ENCODE data around the gene TRDN.
"Not testable (repeated sequence)": the region's sequence is repeated elsewhere in the genome, so short reads cannot be mapped to it uniquely, and the experiment has no call there.

TRDN gene

DNA sequence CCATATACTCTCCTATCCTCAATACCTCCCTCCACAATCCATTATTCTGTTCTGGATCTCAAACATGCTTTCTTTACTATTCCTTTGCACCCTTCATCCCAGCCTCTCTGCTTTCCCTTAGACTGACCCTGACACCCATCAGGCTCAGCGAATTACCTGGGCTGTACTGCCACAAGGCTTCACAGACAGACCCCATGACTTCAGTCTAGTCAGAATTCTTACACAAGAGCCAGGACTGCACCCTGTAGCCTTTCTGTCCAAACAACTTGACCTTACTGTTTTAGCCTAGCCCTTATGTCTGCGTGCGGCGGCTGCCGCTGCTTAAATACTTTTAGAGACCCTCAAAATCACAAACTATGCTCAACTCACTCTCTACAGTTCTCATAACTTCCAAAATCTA lies 76.9 kb downstream of the TRDN start:
- not testable (repeated sequence) for DNase-seq

DNA sequence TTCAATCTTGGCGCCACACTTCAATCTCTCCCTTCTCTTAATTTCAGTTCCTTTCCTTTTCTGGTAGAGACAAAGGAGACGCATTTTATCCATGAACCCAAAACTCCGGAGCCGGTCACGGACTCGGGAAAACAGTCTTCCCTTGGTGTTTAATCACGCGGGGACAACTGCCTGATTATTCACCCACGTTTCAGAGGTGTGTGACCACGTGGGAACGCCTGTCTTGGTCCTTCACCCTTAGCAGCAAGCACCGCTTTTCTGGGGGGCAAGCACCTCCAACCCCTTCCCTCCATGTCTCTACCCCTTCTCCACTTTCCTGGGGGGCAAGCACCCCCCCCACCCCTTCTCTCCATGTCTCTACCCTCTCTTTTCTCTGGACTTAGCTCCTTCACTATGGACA lies 79.3 kb downstream of the TRDN start:
- not testable (repeated sequence) for DNase-seq

DNA sequence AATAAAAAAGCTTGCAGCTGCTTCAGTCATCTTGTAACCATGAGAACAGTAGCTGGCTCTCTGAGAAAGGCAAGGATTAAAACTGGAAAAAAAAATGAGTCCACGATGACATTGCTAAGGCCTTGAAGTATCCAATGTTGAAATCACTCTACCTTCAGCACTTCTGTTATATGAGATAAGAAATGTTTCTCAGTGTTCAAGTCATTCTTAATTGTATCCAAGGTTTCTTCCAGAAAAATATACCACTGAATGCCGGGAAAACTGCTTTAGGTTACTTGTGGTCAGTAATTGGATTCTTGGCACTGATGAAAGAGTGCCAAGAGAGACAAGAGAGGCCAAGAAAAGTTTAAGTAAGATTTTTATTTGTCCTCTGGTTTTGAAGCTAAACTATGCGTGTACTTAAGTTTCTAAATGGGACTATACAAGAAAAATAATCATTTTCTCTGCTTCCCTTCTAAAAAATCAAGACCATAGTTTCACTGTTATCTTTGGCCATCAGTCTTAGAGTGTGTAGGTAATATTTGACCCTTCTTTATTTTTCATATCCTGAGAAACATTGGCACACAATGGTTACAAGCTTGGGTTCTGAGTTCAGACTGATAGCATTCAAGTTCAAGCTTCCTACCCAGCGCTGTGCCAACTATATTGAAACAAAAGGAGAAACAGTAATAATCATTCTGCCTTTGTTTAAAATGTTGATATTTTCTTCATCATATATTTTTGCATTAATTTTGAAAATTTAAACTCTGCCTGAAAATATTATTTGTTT lies 84.6 kb downstream of the TRDN start:
- DNase-seq = no peak

DNA sequence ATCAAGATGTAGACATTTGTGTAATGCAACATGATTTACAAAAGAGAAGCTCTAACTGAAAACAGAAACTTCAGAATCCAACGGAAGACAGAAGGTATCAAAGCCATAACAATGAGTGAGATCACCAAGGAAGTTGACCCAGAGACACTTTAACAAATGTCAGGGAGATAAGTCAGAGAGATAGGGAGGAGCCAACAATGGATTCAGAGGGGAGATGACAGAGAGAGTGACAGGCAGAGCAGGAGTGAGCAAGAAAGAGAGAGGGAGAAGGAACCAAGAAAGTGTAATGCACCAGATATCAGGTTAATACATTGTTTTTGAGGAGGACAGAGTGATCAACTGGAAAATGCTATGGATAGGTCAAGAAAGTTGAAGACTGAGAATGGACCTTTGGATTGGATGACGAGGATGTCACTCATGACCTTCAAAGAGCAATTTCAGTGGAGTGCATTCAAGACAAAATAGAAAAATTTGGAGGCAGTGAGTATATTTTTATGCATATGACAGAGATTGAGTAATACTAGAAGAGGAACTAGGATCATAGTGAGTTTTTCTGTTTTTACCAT lies 86.6 kb downstream of the TRDN start:
- DNase-seq = no peak

DNA sequence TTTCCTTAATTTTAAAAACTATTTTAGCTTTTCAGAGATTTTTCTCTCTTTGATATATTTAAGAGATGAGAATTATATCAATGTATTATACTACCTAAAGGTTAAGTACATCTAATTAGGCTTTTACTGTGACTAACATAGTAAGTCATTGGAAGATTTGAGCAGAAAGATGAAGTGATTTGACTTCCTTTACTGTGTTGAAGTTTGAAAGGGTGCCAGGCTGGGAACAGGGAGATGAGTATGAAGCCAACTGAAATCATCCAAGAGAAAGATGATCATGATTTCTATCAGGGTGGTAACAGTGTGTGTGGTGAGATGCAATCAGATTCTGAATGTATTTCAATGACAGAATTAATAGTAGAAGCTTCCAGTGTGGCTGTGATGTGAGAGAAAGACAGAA lies 87.3 kb downstream of the TRDN start:
- no peak for DNase-seq

DNA sequence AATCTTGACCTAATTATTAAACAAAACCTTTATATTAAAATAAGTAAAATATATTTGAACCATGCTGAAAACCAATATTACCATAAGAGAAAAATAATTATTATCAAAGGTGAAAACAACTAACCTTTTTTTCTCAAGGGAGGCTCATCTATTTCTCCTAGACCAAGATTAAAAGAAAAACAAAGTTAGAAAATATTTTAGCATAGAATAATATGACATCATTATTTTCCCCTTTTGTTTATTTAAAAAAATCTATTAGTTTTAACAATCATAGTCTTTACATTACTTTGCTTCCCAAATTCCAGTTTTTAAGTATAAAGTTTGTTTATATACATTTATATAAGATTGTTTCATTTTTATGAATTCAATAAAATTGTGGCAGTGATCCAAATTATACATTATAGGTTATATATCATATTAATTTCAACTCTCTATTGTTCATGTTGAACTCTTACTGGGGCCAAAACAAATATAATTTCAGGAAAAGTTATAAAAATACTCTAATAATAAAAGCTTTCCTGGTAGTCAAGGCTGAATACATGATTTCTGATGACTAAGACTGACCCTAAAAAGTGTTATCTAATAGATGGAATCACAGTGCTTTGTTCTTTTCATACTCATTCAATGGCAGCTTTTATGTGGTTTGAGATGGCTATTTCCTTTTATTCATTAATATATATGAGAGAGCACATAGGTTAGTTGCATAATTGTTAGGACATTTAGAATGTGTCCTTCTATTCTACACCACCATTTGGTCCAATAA lies 89.4 kb downstream of the TRDN start:
- no peak for DNase-seq

DNA sequence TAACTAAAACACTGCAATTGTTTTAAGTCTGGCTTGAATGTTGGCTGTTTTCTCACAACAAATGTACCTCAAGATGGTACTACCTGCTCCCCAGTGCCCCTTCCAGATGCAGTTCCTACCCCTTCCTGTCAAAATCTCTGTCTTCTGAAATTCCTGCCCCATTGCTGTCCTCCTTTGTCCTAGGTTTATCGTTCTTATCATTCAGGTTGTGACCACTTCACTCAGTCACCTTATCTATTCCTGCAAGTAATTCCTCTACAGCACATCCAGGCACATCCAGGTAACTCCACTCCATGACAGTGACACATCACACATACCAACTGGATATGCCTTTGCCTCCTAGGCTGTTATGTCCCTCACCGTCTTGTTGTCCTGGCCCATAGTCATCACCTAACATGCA lies 90.2 kb downstream of the TRDN start:
- no peak for DNase-seq

DNA sequence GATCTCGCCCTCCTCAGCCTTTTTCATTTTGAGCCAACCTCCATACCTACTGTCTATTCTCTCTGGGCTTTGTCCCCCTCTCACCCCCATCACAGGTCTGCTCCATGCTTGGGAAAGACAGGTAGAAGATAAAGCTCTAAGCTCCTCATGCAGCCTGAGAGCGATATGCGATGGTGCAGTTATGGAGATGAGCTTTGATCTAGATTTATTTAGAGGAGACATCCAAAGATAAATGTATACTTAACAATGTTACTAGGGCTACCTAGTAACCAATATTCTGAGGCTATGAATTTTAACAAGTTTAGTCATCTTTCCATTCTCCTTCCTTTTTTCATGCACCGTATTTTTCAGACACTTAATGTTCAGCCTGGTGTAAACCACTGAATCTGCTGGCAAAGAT lies 95.3 kb downstream of the TRDN start:
- DNase-seq = no peak

DNA sequence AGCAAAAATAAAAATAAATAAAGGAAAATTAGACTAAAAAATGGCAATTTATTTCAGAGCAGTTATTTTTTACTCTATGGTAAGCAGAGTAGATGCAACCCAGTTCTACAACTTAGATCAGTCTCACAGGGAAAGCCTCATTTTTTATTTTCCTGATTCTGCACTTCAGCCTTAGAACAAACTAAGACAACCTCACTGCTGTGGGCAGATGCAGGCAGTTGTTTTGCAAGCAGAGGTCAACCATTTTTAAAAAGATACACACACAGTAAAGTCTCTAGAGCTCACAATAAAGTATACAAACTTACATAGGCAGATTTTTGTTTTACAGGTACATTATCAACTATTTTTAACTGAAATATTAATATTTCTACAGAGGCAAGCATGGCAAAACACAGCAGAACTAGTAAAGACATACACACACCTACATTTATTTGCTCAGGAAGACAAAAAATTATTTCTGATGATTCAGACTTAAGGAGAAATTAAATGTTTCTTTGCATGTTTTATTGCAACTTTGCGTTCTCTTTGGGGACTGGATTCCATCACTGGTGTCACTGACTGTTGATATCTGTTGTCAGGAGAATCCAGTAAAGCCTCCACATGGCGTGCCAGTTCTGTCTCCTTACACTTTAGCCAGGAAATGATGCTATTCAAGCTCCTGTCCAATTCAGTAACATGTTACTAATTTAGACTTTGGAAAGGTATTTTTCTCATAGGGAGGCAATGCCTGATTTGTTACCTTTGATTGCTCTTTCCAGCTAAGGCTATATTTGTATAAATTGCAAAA lies 102.7 kb downstream of the TRDN start:
- DNase-seq = no peak

DNA sequence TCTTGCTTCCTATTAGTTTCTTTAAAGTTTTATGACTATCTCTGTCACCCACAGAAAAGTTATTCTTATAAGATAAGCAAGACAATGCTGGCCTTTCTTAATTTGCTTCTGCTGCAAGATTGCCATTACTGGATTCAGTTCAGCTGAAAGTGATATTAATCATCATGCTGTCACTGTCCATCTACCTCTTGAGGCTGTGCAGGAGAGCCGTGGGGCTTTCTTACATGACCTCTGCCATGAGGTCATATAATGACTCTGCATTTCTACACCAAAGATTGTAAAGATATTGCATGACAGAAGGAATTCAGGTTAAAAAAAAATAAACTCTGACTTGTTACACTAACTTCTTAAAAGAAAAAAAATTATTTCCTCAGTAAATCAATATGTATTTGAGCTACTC lies 106.9 kb downstream of the TRDN start:
- DNase-seq = no peak

DNA sequence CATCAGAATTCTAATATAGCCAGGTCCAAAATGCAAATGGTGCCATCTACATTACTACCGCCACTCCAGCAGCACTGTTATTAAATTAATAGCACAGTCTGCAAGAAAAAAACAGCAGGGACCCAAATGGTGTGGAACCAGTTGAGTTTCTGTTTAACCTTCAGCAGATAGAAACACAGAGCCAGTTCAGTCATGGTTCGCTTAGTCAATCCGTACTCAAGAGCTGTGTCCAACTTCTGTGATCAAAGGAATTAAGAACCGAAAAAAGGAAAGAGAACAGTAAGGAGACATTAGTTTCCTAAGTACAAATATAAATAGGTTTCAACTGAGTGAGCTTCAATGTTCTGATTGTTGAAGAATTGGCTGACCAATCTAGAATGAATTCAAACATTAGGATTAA lies 107.7 kb downstream of the TRDN start:
- no peak for DNase-seq

DNA sequence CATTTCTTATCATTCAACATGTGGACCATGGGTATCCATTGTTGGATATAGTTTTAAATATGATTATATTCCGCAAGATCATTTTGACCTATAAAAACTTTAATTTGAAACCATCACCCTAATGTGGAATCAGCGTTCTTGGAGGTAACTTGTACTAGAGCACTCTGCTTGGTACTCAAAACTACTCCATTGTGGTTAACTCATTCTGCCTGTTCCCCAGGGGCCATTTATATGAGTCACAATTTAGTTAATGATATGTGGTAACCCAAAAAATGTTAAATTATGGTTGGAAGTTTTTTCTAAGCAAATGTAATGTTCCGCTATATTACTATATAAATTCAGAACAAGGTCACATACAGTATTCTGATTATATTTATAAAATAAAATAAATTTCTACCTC lies 109.3 kb downstream of the TRDN start:
- no peak for DNase-seq

DNA sequence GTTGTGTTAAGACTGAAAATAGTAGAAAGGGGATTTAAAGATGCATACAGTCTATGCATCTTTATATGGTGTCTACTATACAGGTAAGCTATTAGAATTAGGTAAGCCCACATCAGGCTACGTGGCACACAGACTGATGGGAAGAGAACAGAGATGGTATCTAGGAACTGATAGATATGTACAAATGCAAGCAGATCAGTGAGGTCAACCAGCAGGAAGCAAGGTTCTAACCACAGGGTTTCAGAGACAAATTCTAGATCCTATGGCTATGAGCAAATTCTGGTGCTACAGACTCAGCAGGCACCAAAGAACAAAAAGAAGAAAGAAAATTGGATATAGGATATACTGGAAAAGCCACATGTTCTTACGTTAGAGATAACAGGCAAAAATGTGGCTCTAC lies 110.6 kb downstream of the TRDN start:
- no peak for DNase-seq

DNA sequence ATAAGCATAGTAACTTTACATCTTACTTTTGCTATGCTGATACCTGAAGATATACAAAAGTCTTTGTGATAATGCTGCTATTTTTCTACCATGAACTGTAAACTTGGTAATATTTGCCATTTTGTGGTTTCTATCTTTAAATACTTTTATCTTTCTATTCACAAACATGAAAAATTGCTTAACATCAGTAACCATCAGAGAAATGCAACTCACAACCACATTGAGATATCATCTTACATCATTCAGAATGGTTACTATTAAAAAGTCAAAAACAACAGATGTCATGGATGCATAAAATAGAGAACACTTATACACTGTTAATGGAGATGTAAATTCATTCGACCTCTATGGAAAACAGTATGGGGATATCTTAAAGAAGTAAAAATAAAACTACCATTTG lies 112.0 kb downstream of the TRDN start:
- no peak for DNase-seq

DNA sequence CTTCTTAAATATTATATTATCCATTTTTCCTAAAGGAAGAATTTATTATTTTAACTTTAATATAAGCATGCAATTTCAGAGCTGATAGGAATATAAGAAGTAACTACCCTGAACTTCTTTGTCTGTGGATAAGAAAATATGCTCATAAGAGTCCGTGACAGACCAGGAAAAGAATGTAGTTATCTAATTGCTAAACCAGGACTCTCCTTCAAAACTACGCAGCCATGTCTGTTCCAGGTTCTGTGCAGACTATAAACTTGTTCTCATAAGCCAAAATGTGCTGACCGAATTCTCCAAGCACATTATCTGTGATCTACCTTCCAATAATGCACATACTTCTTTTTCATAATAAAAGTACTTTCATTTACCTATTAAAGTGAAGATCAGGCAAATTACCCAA lies 116.5 kb downstream of the TRDN start:
- no peak for DNase-seq

DNA sequence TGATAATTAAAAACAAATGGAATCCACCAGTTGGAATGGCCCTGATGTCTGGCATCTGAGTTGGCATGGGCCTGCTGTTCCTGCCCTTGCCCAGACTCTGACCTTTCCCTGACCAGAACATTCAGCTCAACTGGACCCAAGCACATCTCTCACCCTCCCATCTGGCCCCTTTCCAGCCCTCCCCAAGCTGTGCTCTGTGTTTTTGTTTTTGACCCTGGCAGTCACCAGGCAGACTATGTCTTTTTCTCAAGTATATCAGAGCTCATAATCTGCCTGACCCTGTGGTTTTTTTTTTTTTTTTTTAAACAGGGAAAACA lies 117.6 kb downstream of the TRDN start:
- no peak for DNase-seq

DNA sequence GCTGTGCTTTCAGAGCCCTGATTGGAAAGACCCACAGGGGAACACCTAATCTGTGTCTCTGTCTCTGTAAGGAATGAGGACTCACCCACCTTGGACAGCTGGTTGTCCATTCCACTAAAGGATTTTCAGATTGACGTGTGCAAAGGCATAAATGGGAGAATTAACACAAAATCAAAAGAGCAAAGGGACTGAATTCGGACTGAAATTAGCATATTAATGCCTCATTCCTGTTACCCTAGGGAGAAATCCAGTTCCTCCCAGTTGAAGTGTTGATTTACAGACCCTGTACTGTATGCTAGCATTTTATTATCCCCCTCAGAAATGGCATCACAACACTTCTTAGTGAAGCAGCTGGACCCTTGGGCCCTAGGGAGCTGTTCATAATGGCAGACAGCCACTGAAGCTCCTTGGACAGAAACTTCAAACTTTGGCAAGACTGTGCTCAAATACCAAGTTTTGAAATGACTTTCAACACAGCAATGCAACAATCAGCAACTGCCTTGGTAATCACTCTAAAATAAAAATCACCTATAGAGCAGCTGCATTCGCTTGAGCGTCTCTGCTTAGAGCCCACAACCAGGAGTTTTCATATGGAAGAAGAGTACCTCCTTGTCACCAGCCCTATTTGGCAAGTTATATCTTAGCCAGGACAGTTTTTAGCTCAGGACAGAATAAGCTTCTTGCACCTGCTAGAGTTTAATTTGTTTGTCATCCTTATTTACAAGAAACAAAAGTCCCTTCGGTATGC lies 118.1 kb downstream of the TRDN start:
- no peak for DNase-seq

DNA sequence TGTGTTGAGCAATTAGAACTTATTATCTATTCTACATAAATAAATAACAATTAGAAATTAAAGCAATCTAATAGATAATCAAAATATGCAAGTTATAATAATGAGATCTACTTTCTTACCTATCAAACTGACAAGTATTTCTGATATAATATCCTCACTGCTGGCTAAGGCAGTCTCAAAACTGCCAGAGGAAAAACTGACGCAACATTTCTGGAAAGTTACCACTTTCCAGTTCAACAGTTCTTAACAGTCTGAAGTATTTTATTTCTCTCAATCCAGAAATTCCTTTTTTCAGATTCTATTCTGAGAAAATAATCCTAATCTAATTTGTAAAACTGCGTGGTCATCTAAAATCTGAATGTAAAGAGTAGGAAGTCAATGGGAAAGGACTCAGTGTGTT lies 121.0 kb downstream of the TRDN start:
- DNase-seq = no peak

DNA sequence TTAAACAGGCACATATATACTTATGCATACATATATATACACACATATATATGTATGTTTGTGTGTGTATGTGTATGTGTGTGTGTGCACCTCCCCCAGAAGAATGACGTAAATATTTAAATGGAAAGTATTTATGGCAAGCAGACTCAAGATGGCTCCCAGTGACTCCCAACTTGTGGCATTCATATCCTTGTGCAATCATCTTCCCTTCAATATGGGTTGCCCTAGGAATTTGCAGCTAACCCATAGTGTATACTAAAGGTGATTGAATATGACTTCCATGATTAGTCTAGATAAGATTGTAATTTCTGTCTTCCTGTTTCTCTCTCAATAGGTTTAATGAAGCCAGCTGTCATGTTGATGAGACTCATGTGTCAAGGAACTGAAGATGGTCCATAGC lies 127.6 kb downstream of the TRDN start:
- no peak for DNase-seq

DNA sequence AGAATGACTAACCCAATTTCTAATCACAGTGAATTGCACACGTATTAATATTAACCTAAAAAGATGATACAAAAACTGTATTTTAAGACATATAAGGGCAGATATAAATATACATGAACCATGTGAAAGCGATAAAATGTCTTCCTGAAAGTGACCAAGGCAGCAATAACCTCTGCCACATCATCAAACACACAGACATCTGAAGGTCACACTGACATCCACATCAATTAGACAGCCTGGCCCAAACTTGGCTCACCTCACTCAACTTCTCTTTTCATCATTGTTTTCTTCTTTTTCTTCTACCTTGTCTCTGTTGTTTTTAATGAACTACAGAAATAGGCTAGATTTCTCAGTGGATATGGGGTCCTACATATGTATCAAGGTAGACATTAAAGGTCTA lies 128.5 kb downstream of the TRDN start:
- no peak for DNase-seq

DNA sequence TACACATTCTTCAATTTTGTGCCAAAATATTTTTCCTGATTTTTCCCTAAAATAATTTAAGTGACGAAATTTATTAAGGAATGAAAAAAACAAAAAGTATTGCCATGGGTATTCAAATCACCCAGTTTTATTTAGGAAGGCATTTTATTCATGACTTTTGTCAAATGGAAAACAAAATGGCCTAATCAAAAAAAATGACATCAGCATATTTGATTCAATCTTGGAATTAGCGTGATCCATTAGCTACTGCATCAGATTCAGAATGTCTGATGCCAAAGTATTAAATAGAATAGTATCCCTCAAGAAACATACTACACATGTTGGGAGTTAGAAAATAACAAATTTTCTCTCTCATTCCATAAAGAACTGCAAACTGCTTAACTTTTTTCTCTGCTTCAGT lies 129.2 kb downstream of the TRDN start:
- no peak for DNase-seq

DNA sequence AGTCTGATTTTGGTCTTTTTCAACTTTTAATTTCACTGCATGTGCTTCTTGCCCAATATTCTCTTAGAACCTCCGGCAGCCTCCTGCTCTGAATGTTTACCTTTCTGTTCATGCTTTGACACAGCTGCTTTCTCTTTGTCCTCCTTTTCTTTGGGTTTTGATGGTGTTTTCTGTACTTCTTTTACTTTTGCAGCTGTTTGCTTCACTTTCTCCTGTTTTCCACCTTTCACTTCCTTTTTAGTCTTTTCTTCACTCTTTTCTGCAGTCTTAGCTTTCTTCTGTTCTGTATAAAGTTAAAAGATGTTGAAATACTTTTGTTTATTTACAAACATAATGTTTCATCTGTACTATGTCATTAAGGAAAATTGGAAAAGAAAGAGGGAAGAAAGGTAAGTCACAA lies 133.1 kb downstream of the TRDN start:
- no peak for DNase-seq

DNA sequence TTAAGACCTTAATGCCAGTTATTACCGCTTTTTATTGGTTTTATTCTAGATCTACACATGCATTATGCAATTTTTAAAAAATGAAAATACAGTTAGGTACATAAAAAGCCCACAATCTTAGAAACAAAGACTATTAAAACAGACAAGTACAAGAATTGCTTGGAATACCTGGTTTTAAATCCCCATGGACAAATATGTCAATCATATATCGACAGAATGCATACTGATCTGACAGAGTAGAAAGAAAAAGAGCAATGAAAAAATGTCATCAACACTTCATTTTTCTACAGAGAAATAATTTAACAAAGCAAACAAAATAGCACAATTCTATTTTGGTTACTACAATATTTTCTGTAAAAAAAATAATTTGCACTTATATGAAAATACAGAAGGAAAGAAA lies 139.7 kb downstream of the TRDN start:
- DNase-seq = no peak

Measured in activated CD4-positive, alpha-beta T cell treated with anti-CD3 and anti-CD28 coated beads, Interleukin-10, Interleukin-2, amounts not matched to agents 100 ng/mL and 50 ng/mL, durations not matched to agents 16 hours and 8 hours (primary cell).